ENCODE results near the gene CRYBB1.

CRYBB1 gene

DNA sequence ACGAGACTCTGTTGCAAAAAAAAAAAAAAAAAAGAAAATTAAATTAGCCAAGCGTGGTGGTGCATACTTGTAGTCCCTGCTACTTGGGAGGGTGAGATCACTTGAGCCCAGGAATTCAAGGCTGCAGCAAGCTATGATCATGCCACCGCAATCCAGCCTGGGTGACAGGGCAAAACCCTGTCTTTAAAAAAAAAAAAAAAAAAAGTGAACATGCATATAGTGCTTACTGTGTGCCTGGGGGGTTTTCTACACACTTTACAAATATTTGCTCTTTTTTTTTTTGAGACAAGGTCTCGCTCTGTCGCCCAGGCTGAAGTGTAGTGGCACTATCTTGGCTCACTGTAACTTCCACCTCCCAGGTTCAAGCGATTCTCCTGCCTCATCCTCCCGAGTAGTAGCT lies 40.7 kb downstream of the CRYBB1 start:
- no peak for DNase-seq (ENCODE audit: low read depth in 2 of 2)

DNA sequence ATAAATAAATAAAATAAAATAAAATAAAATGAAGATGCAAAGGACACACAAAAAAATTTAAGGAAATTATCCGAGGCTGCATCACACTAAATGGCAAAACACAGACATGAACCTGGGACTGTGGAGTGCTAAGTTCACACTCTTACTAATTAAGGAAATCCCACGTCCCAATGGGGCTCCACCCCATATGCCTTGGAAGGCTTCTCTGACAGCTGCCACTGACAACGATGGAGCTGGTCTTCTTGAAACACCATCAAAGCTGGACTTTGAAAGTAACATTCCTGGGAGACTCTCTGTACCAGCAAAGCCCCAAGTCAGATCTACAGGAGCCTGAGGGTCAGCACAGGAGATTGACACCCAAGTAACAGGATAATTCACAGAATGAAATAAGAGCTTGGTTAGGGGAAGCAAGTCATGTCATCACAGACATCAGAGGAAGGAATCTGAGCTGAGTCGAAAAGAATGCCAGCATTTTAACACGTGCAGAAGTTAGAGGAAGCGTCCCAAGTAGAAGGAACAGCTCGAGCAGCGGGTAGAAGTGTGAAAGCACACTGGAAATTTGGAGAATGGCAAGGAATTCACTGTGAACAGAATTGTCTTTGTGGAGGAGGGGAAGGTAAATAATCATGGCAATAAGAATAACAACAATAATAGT lies 41.7 kb downstream of the CRYBB1 start:
- no peak for DNase-seq (ENCODE audit: low read depth in 2 of 2)

- no peak for DNase-seq (ENCODE audit: low read depth in 2 of 2)
Observed at GRCh38 chr22:26574001-26574723, 43.7 kb downstream of the CRYBB1 start.

GRCh38 chr22:26573026-26573662 lies 44.7 kb downstream of the CRYBB1 start:
- DNase-seq (ENCODE audit: low read depth in 2 of 2) = no peak

DNA sequence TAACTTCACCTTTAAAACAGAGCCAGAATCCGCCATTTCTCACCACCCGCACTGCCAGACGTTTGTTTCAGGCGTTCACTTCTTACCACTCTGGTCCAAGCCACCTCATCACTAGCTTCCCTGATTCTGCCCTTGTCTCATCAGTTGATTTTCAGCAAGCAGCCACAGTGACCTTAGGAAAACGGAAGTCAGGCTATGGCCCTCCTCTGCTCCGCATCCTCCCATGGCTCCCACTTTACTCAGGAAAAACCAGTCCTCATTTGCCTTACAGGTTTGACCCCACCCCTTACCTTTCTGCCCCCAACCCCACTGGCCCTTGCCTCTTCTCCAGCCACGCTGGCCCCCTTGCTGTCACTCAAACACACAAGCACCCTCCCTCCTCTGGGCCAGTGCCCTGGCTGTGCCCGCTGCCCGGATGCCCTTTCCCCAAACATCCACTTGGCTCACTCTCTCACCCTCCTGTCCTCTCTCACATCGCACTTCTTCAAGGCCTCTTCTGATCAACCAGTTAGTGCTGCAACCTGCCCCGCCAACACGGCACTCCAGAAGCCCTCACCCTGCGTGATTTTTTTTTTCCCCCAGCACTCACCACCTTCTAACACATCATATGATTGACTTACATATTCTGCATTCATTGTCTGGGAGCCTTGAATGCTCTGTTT lies 46.8 kb downstream of the CRYBB1 start:
- no peak for DNase-seq (ENCODE audit: low read depth in 2 of 2)

- DNase-seq (ENCODE audit: low read depth in 2 of 2) = no peak
Observed at GRCh38 chr22:26570115-26570514, 47.7 kb downstream of the CRYBB1 start.

- no peak for DNase-seq (ENCODE audit: low read depth in 2 of 2)
Observed at GRCh38 chr22:26568207-26568706, 49.6 kb downstream of the CRYBB1 start.

- no peak for DNase-seq (ENCODE audit: low read depth in 2 of 2)
Observed at GRCh38 chr22:26567610-26568009, 50.2 kb downstream of the CRYBB1 start.

DNA sequence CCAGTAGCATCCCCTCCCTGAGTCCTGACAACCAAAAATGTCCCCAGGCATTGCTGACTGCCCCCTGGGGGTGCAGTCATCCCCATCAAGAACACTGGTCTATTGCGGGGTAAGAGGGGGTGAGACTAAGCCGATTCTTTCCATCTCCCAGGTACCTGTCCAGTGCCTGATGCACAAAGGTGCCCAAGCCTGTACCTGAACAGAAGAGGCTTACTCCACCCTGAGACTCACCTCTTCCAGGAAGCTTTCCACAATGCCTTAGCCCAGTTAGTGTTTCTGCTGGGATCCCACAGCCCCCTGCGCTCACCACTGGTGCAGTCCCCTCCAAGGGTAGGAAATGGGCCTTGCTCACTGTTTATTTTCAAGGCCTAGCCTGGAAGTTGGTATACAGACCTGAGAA lies 50.8 kb downstream of the CRYBB1 start:
- no peak for DNase-seq (ENCODE audit: low read depth in 2 of 2)

DNA sequence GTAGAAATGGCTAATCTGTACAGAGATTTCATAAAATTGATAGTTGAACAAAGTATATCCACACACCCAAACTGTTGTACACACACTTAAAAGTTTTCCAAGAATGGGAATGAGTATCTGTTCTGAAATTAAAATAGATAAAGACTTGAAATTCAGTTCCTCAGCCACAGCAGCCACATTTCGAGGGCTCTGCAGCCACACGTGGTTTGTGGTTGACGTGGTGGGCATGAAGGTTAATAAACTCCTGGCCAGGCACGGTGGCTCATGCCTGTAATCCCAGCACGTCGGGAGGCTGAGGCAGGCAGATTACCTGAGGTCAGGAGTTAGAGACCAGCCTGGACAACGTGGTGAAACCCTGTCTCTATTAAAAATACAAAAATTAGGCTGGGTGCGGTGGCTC lies 51.9 kb downstream of the CRYBB1 start:
- no peak for DNase-seq (ENCODE audit: low read depth in 2 of 2)

- DNase-seq (ENCODE audit: low read depth in 2 of 2) = no peak
Observed at GRCh38 chr22:26565181-26565580, 52.6 kb downstream of the CRYBB1 start.

- DNase-seq (ENCODE audit: low read depth in 2 of 2) = no peak
Observed at GRCh38 chr22:26564672-26565071, 53.2 kb downstream of the CRYBB1 start.

GRCh38 chr22:26564181-26564580 lies 53.6 kb downstream of the CRYBB1 start:
- DNase-seq (ENCODE audit: low read depth in 2 of 2) = no peak

DNA sequence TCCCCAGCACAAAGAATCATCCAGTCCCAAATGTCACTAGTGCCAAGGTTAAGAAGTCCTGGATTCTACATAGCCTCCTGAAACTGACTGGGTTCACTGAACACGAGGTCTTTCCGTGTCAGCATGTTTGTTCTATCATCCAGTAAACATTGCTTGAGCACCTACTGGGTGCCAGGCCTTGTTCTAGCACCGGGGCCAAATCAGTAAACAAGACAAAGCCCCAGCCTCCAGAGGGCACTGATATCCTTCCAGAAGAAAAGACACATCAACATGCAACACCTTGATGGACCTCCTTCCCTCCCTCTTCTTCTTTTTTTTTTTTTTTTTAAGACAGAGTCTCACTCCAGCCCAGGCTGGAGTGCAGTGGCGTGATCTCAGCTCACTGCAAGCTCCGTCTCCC lies 54.8 kb downstream of the CRYBB1 start:
- DNase-seq (ENCODE audit: low read depth in 2 of 2) = no peak

- DNase-seq (ENCODE audit: low read depth in 2 of 2) = no peak
Observed at GRCh38 chr22:26561756-26562417, 55.9 kb downstream of the CRYBB1 start.

DNA sequence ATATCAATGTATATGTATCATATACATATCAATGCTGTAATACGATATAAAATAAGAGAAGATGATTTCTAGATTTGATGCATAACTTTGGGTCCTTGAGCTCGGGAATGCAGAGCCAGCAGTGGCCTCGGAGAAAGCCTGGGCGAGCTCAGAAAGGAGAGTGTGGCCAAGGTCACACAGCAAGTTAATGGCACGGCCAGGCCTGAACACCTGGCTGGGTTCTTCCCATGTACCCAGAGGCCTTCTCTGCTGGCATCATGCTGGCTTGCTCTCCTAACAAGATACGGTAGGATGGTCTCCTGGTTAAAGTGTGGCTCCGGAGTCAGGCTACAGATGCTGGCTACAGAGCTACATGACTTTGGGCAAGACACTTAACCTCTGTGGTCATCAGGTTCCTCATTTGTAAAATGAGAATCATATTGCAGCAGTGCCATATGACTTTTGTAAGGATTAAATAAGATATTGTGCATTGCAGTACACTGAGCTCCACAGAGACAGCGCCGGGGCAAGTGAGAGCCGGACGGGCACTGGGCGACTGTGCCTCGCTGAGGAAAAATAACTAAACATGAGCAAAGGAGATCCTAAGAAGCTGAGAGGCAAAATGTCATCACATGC lies 57.8 kb downstream of the CRYBB1 start:
- no peak for DNase-seq (ENCODE audit: low read depth in 2 of 2)

DNA sequence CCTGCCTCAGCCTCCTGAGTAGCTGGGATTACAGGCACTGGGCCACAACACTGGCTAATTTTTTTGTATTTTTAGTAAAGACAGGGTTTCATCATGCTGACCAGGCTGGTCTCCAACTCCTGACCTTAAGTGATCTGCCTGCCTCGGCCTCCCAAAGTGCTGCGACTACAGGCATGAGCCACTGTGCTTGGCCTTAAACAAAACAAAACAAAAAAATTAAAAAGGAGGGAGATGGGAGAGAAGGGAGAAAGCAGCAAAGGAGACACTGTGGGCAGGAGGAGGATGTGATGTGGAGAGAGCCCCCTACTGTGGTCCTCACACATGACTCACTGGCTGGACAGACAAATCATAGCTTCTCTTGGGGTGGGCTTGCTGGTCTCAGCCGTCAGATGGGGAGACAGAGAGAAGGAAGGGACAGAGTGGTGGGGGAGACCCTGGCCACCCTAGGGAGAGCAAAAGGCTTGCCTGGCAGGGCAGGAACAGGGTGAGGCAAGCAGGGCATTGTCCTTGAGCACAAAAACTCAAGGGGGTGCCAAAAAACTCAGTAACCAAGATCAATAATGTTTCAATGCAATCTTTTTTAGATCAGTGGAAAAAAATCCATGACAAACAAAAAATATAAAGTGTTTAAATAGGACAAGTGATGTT lies 59.5 kb downstream of the CRYBB1 start:
- no peak for DNase-seq (ENCODE audit: low read depth in 2 of 2)

- DNase-seq (ENCODE audit: low read depth in 2 of 2) = no peak
Observed at GRCh38 chr22:26556904-26557303, 60.9 kb downstream of the CRYBB1 start.

DNA sequence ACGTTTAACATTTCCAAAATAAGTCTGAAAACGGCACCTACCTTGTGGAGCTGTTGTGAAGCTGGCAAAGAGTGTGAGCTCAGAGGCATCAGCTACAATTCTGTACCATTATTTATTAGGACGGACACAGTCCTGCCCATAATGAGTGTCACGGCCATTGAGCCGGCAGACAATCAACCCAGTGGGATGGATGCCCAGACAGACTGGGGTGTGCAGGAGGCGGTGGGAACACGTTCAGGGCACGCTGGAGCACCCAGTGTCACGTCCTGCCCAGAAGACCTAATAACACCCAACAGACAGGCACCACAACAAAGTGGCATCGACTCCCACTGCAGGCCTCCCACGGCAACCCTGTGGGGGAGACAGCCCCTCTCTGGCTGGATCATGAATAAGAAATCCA lies 62.3 kb downstream of the CRYBB1 start:
- DNase-seq (ENCODE audit: low read depth in 2 of 2) = no peak

GRCh38 chr22:26554956-26555355 lies 62.9 kb downstream of the CRYBB1 start:
- no peak for DNase-seq (ENCODE audit: low read depth in 2 of 2)

Measured in stimulated activated CD4-positive, alpha-beta T cell treated with anti-CD3 and anti-CD28 coated beads, Interleukin-1b, Interleukin-23, amount 100 ng/mL, for 1 hour (primary cell).